Measurements from ENCODE around the gene ARHGAP35.

ARHGAP35 gene

DNA sequence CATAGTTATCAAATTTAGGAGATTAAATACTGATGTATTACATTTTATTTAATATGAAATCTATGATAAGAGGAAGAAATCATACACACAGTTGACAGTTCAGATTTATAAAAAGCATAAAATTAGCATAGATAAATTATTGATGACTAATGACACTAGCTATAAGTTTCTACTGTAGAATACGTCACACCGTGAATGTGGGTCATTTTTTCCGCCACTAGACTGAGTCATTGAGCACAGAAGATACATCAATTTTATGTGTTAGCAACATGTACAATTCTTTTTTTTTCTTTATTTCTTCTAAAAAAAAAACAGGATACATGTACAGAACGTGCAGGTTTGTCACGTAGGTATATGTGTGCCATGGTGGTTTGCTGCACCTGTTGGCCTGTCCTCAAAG, 32.3 kb upstream of the ARHGAP35 start:
- no peak overlapping the region for H3K4me3 ChIP-seq (ENCODE audit: low read length)
- H3K27me3 ChIP-seq (ENCODE audit: insufficient read depth, low read length) = no peaks in the 10 kb centered on the region
- H3K36me3 ChIP-seq (ENCODE audit: insufficient read depth, low read depth, low read length) = no peaks in the 10 kb centered on the region
- H3K4me1 ChIP-seq (ENCODE audit: insufficient read depth, low read length) = 0 out of 2 replicates have a peak, but pooled peaks cover 3% of the 10 kb centered on the region
- H3K27ac ChIP-seq (ENCODE audit: low read length) = no peak overlapping the region
- no peak overlapping the region for H3K9ac ChIP-seq (ENCODE audit: low read depth, low read length)
- H3K9me3 ChIP-seq (ENCODE audit: insufficient read depth, low read depth, low read length) = no peaks in the 10 kb centered on the region; the same call in 1 of the 2 replicates

DNA sequence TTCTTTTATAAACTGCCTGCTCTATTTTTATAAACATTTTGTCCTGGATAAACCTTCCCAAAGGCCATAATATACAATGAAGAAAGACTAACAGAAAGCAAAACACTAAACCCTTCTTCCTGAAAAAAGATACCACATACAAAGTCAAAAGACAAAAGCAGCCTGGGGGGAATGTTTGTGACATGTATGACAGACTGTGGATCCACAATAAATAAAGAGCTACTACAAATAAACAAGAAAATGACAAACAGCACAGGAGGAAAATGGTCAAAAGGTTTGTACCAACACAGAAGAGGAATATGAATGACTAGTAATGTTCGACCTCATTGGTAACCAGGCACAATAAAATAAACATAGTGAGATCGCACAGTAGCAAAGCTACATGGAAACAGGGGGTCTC, 29.9 kb upstream of the ARHGAP35 start:
- no peaks in the 10 kb centered on the region; the same call in 1 of the 2 replicates for H3K9me3 ChIP-seq (ENCODE audit: insufficient read depth, low read depth, low read length)
- H3K36me3 ChIP-seq (ENCODE audit: insufficient read depth, low read depth, low read length) = no peaks in the 10 kb centered on the region
- H3K9ac ChIP-seq (ENCODE audit: low read depth, low read length) = no peak overlapping the region
- H3K4me1 ChIP-seq (ENCODE audit: insufficient read depth, low read length) = 0 out of 2 replicates have a peak, but pooled peaks cover 3% of the 10 kb centered on the region
- no peak overlapping the region for H3K27ac ChIP-seq (ENCODE audit: low read length)
- no peaks in the 10 kb centered on the region for H3K27me3 ChIP-seq (ENCODE audit: insufficient read depth, low read length)
- no peak overlapping the region for H3K4me3 ChIP-seq (ENCODE audit: low read length)

DNA sequence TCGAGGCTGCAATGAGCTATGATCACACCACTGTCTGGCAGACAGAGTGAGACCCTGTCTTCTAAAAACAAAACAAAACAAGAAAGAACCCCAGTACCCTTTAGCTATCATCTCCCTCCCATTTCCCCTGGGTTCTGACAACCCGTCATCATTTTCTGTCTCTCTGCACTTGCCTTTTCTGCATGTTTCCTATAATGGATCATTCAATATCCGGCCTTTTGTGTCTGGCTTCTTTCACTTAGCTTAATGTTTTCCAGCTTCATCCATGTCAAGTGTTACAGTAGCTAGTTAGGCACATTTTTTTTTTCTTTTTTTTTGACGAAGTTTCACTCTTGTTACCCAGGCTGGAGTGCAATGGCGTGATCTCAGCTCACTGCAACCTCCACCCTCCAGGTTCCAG, 26.7 kb upstream of the ARHGAP35 start:
- Histone ChIP-seq H3K27me3 (ENCODE audit: insufficient read depth, low read length) (no peaks in the 10 kb centered on the region), H3K9me3 (ENCODE audit: insufficient read depth, low read depth, low read length) (no peaks in the 10 kb centered on the region; the same call in 1 of the 2 replicates), H3K27ac (ENCODE audit: low read length) (no peak overlapping the region), H3K4me3 (ENCODE audit: low read length) (no peak overlapping the region), H3K9ac (ENCODE audit: low read depth, low read length) (no peak overlapping the region), H3K36me3 (ENCODE audit: insufficient read depth, low read depth, low read length) (peaks cover 5% of the 10 kb centered on the region), H3K4me1 (ENCODE audit: insufficient read depth, low read length) (0 out of 2 replicates have a peak, but pooled peaks cover 3% of the 10 kb centered on the region)

DNA sequence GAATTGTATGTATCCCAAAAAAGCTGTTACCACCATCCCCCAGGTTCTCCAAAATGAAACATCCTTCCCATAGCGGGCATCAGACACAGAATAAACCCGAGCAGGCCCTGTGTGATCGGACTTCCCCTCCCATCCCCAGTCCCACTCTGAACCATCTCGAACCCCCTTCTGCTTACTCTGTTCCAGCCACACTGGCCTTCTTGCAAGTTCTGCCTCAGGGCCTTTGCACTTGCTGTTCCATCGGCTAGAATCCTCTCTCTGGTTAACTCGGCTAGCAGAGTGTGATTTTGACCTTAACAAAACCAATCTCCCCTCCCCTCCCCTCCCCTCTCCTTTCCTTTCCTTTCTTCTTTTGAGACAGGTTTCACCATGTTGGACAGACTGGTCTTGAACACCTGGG, 25.8 kb upstream of the ARHGAP35 start:
- H3K4me1 ChIP-seq (ENCODE audit: insufficient read depth, low read length) = no peaks in the 10 kb centered on the region
- peaks cover 14% of the 10 kb centered on the region for H3K36me3 ChIP-seq (ENCODE audit: insufficient read depth, low read depth, low read length)
- H3K9ac ChIP-seq (ENCODE audit: low read depth, low read length) = no peak overlapping the region
- H3K9me3 ChIP-seq (ENCODE audit: insufficient read depth, low read depth, low read length) = no peaks in the 10 kb centered on the region; the same call in 1 of the 2 replicates
- H3K4me3 ChIP-seq (ENCODE audit: low read length) = no peak overlapping the region
- no peaks in the 10 kb centered on the region for H3K27me3 ChIP-seq (ENCODE audit: insufficient read depth, low read length)
- H3K27ac ChIP-seq (ENCODE audit: low read length) = no peak overlapping the region

DNA sequence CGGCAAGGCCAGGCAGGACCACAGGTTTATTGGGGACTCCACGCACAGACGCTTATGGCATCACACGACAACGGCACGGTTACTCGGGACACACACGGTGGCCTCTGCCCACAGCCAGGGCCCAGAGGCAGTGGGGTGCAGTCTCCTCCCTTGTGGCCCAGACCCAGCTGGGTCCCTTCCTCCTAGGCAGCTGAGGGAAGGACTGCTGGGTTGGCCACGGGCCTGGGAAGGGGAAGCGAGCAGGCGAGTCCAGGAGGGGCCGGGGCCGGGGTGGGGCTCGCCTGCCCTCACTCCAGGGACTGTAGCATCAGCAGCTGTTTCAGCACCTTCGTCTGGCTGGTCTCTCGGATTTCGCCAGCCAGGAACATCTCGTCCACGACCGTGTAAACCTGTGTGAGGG, 22.6 kb upstream of the ARHGAP35 start:
- no peak overlapping the region for H3K4me3 ChIP-seq (ENCODE audit: low read length)
- no peak overlapping the region for H3K27ac ChIP-seq (ENCODE audit: low read length)
- H3K27me3 ChIP-seq (ENCODE audit: insufficient read depth, low read length) = no peaks in the 10 kb centered on the region
- no peak overlapping the region for H3K9ac ChIP-seq (ENCODE audit: low read depth, low read length)
- H3K4me1 ChIP-seq (ENCODE audit: insufficient read depth, low read length) = no peaks in the 10 kb centered on the region
- H3K36me3 ChIP-seq (ENCODE audit: insufficient read depth, low read depth, low read length) = peaks cover 28% of the 10 kb centered on the region
- no peaks in the 10 kb centered on the region for H3K9me3 ChIP-seq (ENCODE audit: insufficient read depth, low read depth, low read length)

DNA sequence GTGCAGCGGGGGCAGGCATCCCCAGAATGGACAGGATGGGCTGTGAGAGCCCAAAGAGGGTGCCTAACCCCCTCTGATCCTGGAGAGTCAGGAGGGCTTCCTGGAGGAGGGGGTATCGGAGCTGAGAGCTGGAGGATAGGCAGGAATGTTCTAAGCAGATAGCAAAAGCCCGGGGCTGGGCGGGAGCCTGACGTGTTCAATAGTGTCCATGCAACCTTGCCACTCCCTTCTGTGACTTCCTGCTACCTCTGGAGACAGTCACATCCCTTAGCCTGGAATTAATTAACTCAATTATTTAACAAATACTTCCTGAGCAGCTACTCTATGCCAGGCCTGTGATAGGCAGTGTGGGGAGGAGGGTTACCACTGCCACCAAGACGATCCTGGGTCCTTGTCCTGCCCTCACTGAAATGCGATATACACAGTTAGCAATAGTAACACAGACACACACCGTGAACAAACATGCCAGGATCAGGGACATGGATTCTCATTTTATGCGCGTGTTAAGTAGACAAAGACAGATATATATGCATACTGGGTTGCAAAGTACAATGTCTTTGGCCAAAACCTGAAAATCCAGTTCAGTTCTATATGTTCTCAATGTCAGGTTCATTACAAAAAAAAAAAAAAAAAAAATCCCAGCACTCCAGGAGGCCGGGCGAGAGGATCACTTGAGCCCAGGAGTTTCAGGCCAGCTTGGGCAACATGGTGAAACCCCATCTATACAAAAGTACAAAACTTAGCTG, 20.9 kb upstream of the ARHGAP35 start:
- H3K27me3 ChIP-seq (ENCODE audit: insufficient read depth, low read length) = no peaks in the 10 kb centered on the region
- no peaks in the 10 kb centered on the region for H3K9me3 ChIP-seq (ENCODE audit: insufficient read depth, low read depth, low read length)
- H3K36me3 ChIP-seq (ENCODE audit: insufficient read depth, low read depth, low read length) = peaks cover 36% of the 10 kb centered on the region
- H3K9ac ChIP-seq (ENCODE audit: low read depth, low read length) = no peak overlapping the region
- H3K27ac ChIP-seq (ENCODE audit: low read length) = no peak overlapping the region
- no peaks in the 10 kb centered on the region for H3K4me1 ChIP-seq (ENCODE audit: insufficient read depth, low read length)
- H3K4me3 ChIP-seq (ENCODE audit: low read length) = no peak overlapping the region

DNA sequence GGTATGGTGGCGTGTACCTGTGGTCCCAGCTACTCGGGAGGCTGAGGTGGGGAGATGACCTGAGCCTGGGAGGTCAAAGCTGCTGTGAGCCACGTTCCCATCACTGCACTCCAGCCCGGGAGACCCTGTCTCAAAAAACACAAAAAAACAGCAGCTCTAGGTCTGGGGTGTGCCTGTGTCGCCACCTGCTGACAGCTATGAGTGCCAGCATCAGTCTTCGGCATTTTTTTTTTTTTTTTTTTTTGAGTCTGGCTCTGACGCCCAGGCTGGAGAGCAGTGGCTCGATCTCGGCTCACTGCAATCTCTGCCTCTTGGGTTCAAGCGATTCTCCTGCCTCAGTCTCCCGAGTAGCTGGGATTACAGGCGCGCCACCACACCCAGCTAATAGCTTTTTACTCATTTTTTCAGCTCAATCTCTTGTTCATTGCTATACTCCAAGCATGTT, 20.3 kb upstream of the ARHGAP35 start:
- H3K4me3 ChIP-seq (ENCODE audit: low read length) = no peak overlapping the region
- no peaks in the 10 kb centered on the region for H3K9me3 ChIP-seq (ENCODE audit: insufficient read depth, low read depth, low read length)
- H3K4me1 ChIP-seq (ENCODE audit: insufficient read depth, low read length) = no peaks in the 10 kb centered on the region
- H3K9ac ChIP-seq (ENCODE audit: low read depth, low read length) = no peak overlapping the region
- H3K27ac ChIP-seq (ENCODE audit: low read length) = no peak overlapping the region
- H3K36me3 ChIP-seq (ENCODE audit: insufficient read depth, low read depth, low read length) = peaks cover 37% of the 10 kb centered on the region
- no peaks in the 10 kb centered on the region for H3K27me3 ChIP-seq (ENCODE audit: insufficient read depth, low read length)

DNA sequence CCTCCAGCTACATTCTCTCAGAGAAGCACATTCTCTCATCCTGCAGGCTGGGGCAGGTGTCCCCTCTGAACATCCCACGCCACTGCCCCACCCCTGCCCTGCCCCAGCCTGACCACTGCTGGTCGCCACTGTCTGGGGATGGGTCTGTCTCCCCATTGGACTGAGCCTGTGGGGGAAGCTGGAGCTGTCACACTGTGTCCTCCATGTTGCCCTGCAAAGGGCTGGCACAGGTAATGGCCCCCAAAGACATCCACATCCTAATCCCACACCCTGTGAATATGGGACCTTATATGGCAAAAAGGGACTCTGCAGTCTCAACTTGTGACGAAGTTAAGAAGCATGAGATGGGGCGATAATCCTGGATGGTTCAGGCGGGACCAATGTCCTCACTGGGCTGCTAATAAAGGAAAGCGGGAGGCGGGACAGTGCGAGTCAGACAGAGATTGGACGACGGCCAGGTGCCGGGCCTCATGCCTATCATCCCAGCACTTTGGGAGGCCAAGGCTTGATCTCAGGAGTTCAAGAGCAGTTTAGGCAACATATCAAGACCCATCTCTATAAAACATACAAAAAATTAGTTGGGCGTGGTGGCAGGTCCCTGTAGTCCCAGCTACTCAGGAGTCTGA, 19.2 kb upstream of the ARHGAP35 start:
- H3K4me3 ChIP-seq (ENCODE audit: low read length) = no peak overlapping the region
- H3K9ac ChIP-seq (ENCODE audit: low read depth, low read length) = no peak overlapping the region
- H3K9me3 ChIP-seq (ENCODE audit: insufficient read depth, low read depth, low read length) = no peaks in the 10 kb centered on the region
- peaks cover 42% of the 10 kb centered on the region for H3K36me3 ChIP-seq (ENCODE audit: insufficient read depth, low read depth, low read length)
- no peaks in the 10 kb centered on the region for H3K4me1 ChIP-seq (ENCODE audit: insufficient read depth, low read length)
- no peak overlapping the region for H3K27ac ChIP-seq (ENCODE audit: low read length)
- H3K27me3 ChIP-seq (ENCODE audit: insufficient read depth, low read length) = no peaks in the 10 kb centered on the region

DNA sequence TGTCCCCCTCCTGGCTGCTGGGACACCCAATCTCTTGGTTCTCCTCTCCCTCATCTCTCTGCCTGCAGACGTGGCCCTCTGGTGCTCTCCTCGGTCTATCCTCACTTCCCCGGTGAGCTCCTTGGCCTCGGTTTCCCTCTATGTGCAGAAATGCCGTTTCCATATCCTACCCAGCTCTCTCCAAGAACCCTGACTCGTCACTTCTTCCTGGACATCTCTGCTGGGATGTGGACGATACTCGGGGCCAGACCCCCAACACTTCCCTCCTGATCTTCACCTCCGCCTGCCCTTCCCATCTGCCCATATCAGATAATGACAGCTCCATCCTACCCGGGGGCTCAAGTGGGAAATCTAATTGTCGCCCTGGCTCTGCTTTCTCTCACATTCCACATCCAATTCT, 18.0 kb upstream of the ARHGAP35 start:
- H3K36me3 ChIP-seq (ENCODE audit: insufficient read depth, low read depth, low read length) = peaks cover 45% of the 10 kb centered on the region
- no peaks in the 10 kb centered on the region for H3K27me3 ChIP-seq (ENCODE audit: insufficient read depth, low read length)
- H3K4me3 ChIP-seq (ENCODE audit: low read length) = no peak overlapping the region
- H3K9me3 ChIP-seq (ENCODE audit: insufficient read depth, low read depth, low read length) = no peaks in the 10 kb centered on the region
- no peak overlapping the region for H3K27ac ChIP-seq (ENCODE audit: low read length)
- no peak overlapping the region for H3K9ac ChIP-seq (ENCODE audit: low read depth, low read length)
- no peaks in the 10 kb centered on the region for H3K4me1 ChIP-seq (ENCODE audit: insufficient read depth, low read length)

DNA sequence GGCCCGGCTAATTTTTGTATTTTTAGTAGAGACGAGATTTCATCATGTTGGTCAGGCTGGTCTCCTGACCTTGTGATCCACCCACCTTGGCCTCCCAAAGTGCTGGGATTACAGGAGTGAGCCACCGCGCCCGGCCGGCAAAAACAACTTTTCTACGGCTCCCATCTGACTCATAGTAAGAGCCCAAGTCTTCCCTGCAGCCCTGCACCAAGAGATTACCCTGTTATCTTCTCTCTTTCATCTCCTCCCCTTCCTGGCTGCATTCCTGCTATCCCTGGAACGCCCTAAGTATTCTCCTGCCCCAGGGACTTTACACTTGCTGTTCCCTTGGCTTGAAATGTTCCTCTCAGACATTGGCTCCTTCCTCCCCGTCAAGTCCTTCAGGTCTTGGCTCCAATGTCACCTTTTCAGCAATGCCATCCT, 16.7 kb upstream of the ARHGAP35 start:
- Histone ChIP-seq H3K27ac (ENCODE audit: low read length) (no peak overlapping the region), H3K27me3 (ENCODE audit: insufficient read depth, low read length) (no peaks in the 10 kb centered on the region), H3K36me3 (ENCODE audit: insufficient read depth, low read depth, low read length) (peaks cover 43% of the 10 kb centered on the region), H3K4me3 (ENCODE audit: low read length) (no peak overlapping the region), H3K9me3 (ENCODE audit: insufficient read depth, low read depth, low read length) (no peaks in the 10 kb centered on the region), H3K4me1 (ENCODE audit: insufficient read depth, low read length) (no peaks in the 10 kb centered on the region), H3K9ac (ENCODE audit: low read depth, low read length) (no peak overlapping the region)

DNA sequence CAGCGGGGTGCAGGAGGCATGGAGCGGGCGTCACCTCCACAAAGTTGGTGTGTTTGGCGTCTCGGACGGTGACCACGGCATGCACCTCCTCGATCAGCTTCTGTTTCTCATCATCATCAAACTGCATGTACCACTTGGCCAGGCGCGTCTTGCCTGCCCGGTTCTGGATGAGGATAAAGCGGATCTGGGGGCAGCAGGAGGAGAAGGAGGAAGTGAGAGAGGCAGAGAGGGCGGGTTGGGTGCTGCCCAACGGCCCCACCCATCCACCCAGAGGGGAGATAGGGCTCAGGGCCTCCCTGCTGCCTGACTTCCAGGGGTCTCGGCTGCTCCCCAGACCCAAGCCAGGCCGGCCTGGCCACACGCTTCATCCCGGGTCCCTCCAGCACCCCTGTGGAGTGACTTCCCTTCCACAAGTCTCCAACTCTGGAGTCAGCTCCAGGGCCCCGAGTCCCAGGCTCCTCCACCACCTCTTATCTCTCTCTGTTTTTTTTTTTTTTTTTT, 14.8 kb upstream of the ARHGAP35 start:
- no peak overlapping the region for H3K4me3 ChIP-seq (ENCODE audit: low read length)
- H3K27me3 ChIP-seq (ENCODE audit: insufficient read depth, low read length) = no peaks in the 10 kb centered on the region
- H3K4me1 ChIP-seq (ENCODE audit: insufficient read depth, low read length) = no peaks in the 10 kb centered on the region; the same call in 1 of the 2 replicates
- H3K36me3 ChIP-seq (ENCODE audit: insufficient read depth, low read depth, low read length) = peaks cover 34% of the 10 kb centered on the region
- no peak overlapping the region; the same call in 1 of the 2 replicates for H3K9ac ChIP-seq (ENCODE audit: low read depth, low read length)
- H3K27ac ChIP-seq (ENCODE audit: low read length) = no peak overlapping the region
- H3K9me3 ChIP-seq (ENCODE audit: insufficient read depth, low read depth, low read length) = no peaks in the 10 kb centered on the region

DNA sequence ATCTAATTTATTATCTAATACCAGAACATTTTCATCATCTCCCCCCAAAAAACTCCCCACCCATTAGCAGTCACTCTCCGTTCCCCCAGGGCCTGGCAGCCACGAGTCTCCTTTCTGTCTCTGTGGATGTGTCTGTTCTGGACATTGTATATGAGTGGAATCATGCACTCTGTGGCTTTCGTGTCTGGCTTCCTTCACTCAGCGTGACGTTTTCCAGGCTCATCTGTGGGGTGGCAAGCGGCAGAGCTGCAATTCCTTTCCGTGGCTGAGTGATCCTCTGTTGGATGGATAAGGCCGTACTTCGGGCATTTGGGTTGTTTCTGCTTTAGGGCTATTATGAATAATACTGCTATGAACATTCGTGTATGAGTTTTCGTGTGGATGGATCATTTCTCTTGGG, 13.3 kb upstream of the ARHGAP35 start:
- H3K4me1 ChIP-seq (ENCODE audit: insufficient read depth, low read length) = no peaks in the 10 kb centered on the region; the same call in 1 of the 2 replicates
- no peak overlapping the region for H3K27ac ChIP-seq (ENCODE audit: low read length)
- no peak overlapping the region for H3K9ac ChIP-seq (ENCODE audit: low read depth, low read length)

More for the DNA sequence above, 13.3 kb upstream of the ARHGAP35 start:
- Histone ChIP-seq H3K9me3 (ENCODE audit: insufficient read depth, low read depth, low read length) (no peaks in the 10 kb centered on the region), H3K36me3 (ENCODE audit: insufficient read depth, low read depth, low read length) (peaks cover 27% of the 10 kb centered on the region), H3K4me3 (ENCODE audit: low read length) (no peak overlapping the region), H3K27me3 (ENCODE audit: insufficient read depth, low read length) (no peaks in the 10 kb centered on the region)
